GM18909 (cell line): ENCODE data around the gene MAP3K4.
"Not testable (repeated sequence)": the region's sequence is repeated elsewhere in the genome, so short reads cannot be mapped to it uniquely, and the experiment has no call there.

Experiments used
- ATAC-seq: cut with Tn5 transposase; IDR thresholded peaks from one replicate; pipeline ENCODE4 v1.9.1; 2021; ENCODE audit warnings: mild to moderate bottlenecking; ENCODE audit not compliant: unreplicated experiment, poor library complexity

MAP3K4 gene

GRCh38 chr6:160967351-160967750 lies 24.2 kb upstream of the MAP3K4 start:
- ATAC-seq, result no peak

- ATAC-seq, result no peak
Observed at GRCh38 chr6:160967833-160968232, 23.7 kb upstream of the MAP3K4 start.

DNA sequence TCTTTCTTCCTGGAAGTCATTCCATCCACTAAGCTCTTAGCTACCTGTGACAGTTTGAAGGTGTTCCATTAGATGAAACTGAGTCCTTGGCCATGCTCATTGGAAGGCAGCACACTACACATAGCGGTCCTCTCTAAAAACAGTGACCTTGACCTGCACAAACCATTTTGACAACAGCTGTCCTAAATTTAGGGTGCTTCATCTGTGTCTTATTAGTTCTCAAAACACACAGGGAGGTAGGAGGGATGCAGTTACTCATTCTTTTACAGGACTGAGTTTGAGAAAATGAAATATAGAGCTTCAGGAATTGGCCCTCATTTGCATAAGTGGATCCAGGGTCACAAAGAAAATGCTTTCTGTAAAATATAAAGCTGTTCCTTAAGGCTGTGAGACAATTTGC lies 20.4 kb upstream of the MAP3K4 start:
- no peak for ATAC-seq

- peak; percentile 67 for ATAC-seq
Observed at GRCh38 chr6:160972111-160972510, 19.5 kb upstream of the MAP3K4 start.

DNA sequence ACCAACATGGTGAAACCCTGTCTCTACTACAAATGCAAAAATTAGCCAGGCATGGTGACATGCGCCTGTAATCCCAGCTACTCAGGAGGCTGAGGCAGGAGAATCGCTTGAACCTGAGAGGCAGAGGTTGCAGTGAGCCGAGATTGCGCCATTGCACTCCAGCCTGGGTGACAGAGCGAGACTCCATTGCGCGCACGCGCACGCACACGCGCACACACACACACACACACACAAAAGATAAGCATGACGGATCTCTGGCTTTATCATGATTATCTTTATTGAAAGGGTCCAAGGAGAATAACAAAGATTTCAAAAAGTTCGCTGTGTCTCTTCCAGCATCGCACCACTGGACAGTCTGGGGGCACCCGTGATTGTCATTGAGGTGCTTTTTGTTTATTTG lies 19.0 kb upstream of the MAP3K4 start:
- ATAC-seq, result not testable (repeated sequence)

- ATAC-seq, result no peak
Observed at GRCh38 chr6:160973311-160974250, 18.0 kb upstream of the MAP3K4 start.

DNA sequence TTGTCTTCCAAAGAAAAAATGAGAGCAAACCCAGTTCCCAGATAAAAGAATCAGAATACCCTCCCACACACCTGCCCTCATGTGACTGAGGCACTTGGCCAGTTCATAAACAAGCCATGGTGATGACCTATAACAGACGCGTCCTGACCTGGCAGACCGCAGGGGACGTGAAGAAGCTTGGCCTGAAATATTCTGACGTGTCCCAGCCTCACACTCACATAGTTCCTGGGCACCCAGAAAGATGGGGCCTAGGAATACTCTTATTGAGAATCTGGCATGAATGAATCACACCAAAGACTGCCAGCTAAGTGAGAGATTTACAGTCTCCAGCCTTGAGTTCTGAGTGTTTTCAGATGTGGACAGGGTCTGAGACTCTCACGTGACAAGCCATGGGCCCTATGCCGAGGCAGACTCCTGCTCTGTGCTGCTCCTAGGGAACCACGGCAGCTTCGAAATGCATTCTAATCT lies 17.2 kb upstream of the MAP3K4 start:
- no peak for ATAC-seq

GRCh38 chr6:160975162-160975561 lies 16.4 kb upstream of the MAP3K4 start:
- no peak for ATAC-seq

DNA sequence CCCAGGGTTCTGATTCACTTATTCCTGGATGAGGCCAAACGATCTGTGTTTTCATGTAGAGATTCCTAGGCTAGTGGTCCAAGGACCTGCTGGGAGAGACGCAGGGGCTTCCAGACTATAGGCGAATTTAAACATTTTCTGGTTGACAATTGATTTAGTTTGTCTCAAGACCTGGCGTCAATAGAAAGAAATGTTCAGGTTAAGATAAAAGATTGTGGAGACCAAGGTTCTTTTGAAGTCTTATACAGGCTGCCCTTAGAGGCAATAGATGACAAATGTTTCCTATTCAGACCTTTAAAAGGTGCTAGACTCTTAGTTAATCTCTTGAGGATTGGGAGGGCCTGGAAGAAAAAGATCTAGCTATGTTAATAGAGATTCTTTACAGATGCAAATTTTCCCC lies 15.6 kb upstream of the MAP3K4 start:
- not testable (repeated sequence) for ATAC-seq

GRCh38 chr6:160978141-160978901 lies 13.2 kb upstream of the MAP3K4 start:
- no peak for ATAC-seq

GRCh38 chr6:160979061-160979708 lies 12.4 kb upstream of the MAP3K4 start:
- ATAC-seq, result no peak

- ATAC-seq, result not testable (repeated sequence)
Observed at GRCh38 chr6:160983377-160983948, 8.1 kb upstream of the MAP3K4 start.

GRCh38 chr6:160986851-160987250 lies 4.7 kb upstream of the MAP3K4 start:
- no peak for ATAC-seq

GRCh38 chr6:160987265-160987664 lies 4.3 kb upstream of the MAP3K4 start:
- ATAC-seq, result no peak

- ATAC-seq, result no peak
Observed at GRCh38 chr6:160990847-160991405, 643 bp upstream of the MAP3K4 start.

- peak; percentile 52 for ATAC-seq
Observed at GRCh38 chr6:160992061-160992979, 751 bp downstream of the MAP3K4 start.

DNA sequence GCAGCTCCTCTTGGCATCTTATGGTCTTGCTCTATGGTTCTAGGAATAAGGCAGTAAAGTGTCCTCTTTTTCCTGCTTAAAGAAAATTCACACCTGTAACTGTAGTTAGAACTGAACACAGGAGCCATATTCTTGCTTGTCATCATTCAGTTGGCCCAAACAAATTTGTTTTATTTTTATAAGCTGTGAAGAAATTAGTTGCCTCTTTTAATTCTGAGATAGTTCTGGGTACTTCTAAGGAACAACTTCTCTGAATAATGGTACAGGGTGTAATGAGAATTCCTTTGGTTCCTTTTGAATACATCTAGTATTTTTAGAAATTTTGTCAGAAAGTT lies 1.4 kb downstream of the MAP3K4 start:
- ATAC-seq, result no peak

- ATAC-seq, result no peak
Observed at GRCh38 chr6:160995271-160995670, 3.7 kb downstream of the MAP3K4 start.

GRCh38 chr6:160996131-160996601 lies 4.6 kb downstream of the MAP3K4 start:
- no peak for ATAC-seq
